Measurements from ENCODE around the gene ACTRT2. TPM values are rescaled to one million over a fixed set of nuclear protein-coding genes. Genes with fewer than 3 reads are reported as not detected.

ACTRT2 gene
- polyA plus RNA-seq, 1 donor (not counting 4 experiments of a cell fraction or from before 2014, with no cell fraction given) = not detected

DNA sequence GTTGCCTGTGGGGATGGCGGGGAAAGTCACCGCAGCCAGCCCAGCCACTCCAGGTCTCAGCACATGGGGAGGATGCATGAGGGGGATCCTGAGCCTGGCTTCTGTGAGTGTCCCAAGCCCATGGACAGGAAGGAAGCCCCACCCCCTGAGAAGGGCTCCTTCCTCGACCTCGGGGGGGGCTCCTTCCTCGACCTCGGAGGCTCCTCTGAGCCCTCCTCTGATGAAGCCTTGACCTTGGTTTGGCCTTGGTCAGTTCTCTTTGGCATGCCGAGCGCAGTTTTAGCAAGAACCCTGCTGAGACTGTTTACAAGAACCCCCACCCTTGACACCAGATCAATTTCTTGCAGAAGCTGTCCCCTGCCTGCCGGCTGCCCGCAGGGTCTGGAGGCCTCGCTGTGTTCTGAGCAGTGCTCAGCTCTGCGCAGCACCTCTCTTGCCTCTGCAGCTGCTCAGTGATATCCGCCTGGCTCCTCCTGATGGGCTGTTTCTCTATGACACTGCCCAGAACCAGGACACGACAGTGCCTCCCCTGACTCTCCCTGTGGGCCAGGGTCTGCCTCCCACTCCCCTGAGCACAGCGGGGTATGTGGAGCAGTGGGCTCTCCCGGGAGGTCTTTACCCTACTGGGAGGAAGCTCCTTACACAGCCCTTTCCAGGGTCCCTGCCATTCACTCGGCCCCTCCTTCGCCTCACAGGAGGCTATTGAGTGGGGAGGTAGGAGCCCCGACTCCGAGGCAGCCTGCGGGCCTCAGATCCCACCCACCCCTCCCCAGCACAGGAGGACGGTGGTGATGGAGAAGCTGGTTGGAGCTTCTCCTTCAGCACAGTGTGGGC, 15.4 kb downstream of the ACTRT2 start:
- Histone ChIP-seq H3K79me2 (ENCODE audit: control insufficient read depth, insufficient read depth, low read length) (no peaks in the 10 kb centered on the region), H3K27ac (ENCODE audit: control insufficient read depth, insufficient read depth, low read length) (no peak overlapping the region), H3K9me3 (ENCODE audit: control insufficient read depth, low read depth, low read length) (peaks cover 7% of the 10 kb centered on the region), H3K4me3 (ENCODE audit: control insufficient read depth in 2 of 3, extremely low read depth in 1 of 3, insufficient read depth in 2 of 3, low read depth in 1 of 3, low read length in 3 of 3) (no peak overlapping the region), H2AFZ (ENCODE audit: control insufficient read depth, low read length) (no peak overlapping the region), H3K4me1 (ENCODE audit: control insufficient read depth, extremely low read depth, insufficient read depth, low read length) (no peaks in the 10 kb centered on the region), H3K27me3 (ENCODE audit: control insufficient read depth, extremely low read depth, insufficient read depth, low read length) (no peaks in the 10 kb centered on the region), H3K36me3 (ENCODE audit: control insufficient read depth in 2 of 2, extremely low read depth in 1 of 2, insufficient read depth in 2 of 2, low read length in 2 of 2) (no peaks in the 10 kb centered on the region), H4K20me1 (ENCODE audit: control insufficient read depth, extremely low read depth, insufficient read depth, low read length) (no peaks in the 10 kb centered on the region), H3K9me1 (ENCODE audit: control insufficient read depth, extremely low read depth, insufficient read depth, low read length) (no peaks in the 10 kb centered on the region), H3K9ac (ENCODE audit: control insufficient read depth, extremely low read depth, insufficient read depth, low read length) (no peak overlapping the region), H3K4me2 (ENCODE audit: control insufficient read depth, extremely low read depth, insufficient read depth, low read depth, low read length) (no peak overlapping the region)
- DNase-seq (ENCODE audit: low read depth, low spot score) = no peak
- TF ChIP-seq, protein P1, sequence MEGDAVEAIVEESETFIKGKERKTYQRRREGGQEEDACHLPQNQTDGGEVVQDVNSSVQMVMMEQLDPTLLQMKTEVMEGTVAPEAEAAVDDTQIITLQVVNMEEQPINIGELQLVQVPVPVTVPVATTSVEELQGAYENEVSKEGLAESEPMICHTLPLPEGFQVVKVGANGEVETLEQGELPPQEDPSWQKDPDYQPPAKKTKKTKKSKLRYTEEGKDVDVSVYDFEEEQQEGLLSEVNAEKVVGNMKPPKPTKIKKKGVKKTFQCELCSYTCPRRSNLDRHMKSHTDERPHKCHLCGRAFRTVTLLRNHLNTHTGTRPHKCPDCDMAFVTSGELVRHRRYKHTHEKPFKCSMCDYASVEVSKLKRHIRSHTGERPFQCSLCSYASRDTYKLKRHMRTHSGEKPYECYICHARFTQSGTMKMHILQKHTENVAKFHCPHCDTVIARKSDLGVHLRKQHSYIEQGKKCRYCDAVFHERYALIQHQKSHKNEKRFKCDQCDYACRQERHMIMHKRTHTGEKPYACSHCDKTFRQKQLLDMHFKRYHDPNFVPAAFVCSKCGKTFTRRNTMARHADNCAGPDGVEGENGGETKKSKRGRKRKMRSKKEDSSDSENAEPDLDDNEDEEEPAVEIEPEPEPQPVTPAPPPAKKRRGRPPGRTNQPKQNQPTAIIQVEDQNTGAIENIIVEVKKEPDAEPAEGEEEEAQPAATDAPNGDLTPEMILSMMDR (optimal IDR thresholded peaks at IDR 0.05 in 1 of 3, IDR thresholded peaks at IDR 0.05 in 1 of 3, conservative IDR thresholded peaks at IDR 0.05 in 1 of 3; ENCODE audit: extremely low read depth in 1 of 3, insufficient read depth in 2 of 3, low read length in 3 of 3) = no peak
- TF ChIP-seq EZH2 (IDR thresholded peaks at IDR 0.05; ENCODE audit: low read length) = no peak
- FAIRE-seq = no peak
- dilution Hi-C loops (cut with MboI; ENCODE audit: extremely low pct_ligation_motif_present, low sequenced_read_pairs) = no loop called here

GRCh38 chr1:3037281-3038040, 16.2 kb downstream of the ACTRT2 start:
- no peaks in the 10 kb centered on the region for H3K79me2 ChIP-seq (ENCODE audit: control insufficient read depth, insufficient read depth, low read length)
- no peak overlapping the region for H3K9ac ChIP-seq (ENCODE audit: control insufficient read depth, extremely low read depth, insufficient read depth, low read length)
- H3K4me2 ChIP-seq (ENCODE audit: control insufficient read depth, extremely low read depth, insufficient read depth, low read depth, low read length) = no peak overlapping the region
- no peak for TF ChIP-seq EZH2 (IDR thresholded peaks at IDR 0.05; ENCODE audit: low read length)
- TF ChIP-seq, protein P1 (optimal IDR thresholded peaks at IDR 0.05 in 1 of 3, IDR thresholded peaks at IDR 0.05 in 1 of 3, conservative IDR thresholded peaks at IDR 0.05 in 1 of 3; ENCODE audit: extremely low read depth in 1 of 3, insufficient read depth in 2 of 3, low read length in 3 of 3) = no peak
- no peaks in the 10 kb centered on the region for H3K9me1 ChIP-seq (ENCODE audit: control insufficient read depth, extremely low read depth, insufficient read depth, low read length)
- no peak overlapping the region for H3K27ac ChIP-seq (ENCODE audit: control insufficient read depth, insufficient read depth, low read length)
- no peak for FAIRE-seq
- H3K27me3 ChIP-seq (ENCODE audit: control insufficient read depth, extremely low read depth, insufficient read depth, low read length) = no peaks in the 10 kb centered on the region
- H2AFZ ChIP-seq (ENCODE audit: control insufficient read depth, low read length) = no peak overlapping the region
- DNase-seq (ENCODE audit: low read depth, low spot score) = no peak
- H3K4me3 ChIP-seq (ENCODE audit: control insufficient read depth in 2 of 3, extremely low read depth in 1 of 3, insufficient read depth in 2 of 3, low read depth in 1 of 3, low read length in 3 of 3) = no peak overlapping the region
- H3K4me1 ChIP-seq (ENCODE audit: control insufficient read depth, extremely low read depth, insufficient read depth, low read length) = no peaks in the 10 kb centered on the region
- H3K9me3 ChIP-seq (ENCODE audit: control insufficient read depth, low read depth, low read length) = peaks cover 7% of the 10 kb centered on the region
- no peaks in the 10 kb centered on the region for H4K20me1 ChIP-seq (ENCODE audit: control insufficient read depth, extremely low read depth, insufficient read depth, low read length)
- dilution Hi-C loops (cut with MboI; ENCODE audit: extremely low pct_ligation_motif_present, low sequenced_read_pairs) = no loop called here
- no peaks in the 10 kb centered on the region for H3K36me3 ChIP-seq (ENCODE audit: control insufficient read depth in 2 of 2, extremely low read depth in 1 of 2, insufficient read depth in 2 of 2, low read length in 2 of 2)
